Mucosa of rectum (tissue), 2 donors: ENCODE measurements around the gene MYH9.
A peak's percentile ranks its signal among the peaks of the same experiment; 100 is the strongest.

Source experiments
- H3K27ac ChIP-seq, 2 donors: one replicate each; pipeline ENCODE4 v1.7.0; 2013; ENCODE audit warnings: inconsistent platforms in 2 of 2, low read depth in 2 of 2, low read length in 2 of 2
- H3K27me3 ChIP-seq, 2 donors: one replicate each; pipeline ENCODE4 v1.7.0; 2013; ENCODE audit warnings: low read length in 2 of 2; ENCODE audit not compliant: control insufficient read depth in 2 of 2, insufficient read depth in 2 of 2
- H3K36me3 ChIP-seq, 2 donors: one replicate each; pipeline ENCODE4 v1.7.0; 2013; ENCODE audit warnings: low read length in 2 of 2; ENCODE audit not compliant: control insufficient read depth in 2 of 2, insufficient read depth in 2 of 2
- H3K4me1 ChIP-seq, 2 donors: one replicate each; pipeline ENCODE4 v1.7.0; 2013; ENCODE audit warnings: low read length in 2 of 2, mild to moderate bottlenecking in 1 of 2; ENCODE audit not compliant: control insufficient read depth in 2 of 2, insufficient read depth in 2 of 2
- H3K4me3 ChIP-seq, 2 donors: one replicate each; pipeline ENCODE4 v1.7.0; 2013; ENCODE audit warnings: low read length in 2 of 2
- H3K9ac ChIP-seq, 2 donors: one replicate each; pipeline ENCODE4 v1.7.0; 2013; ENCODE audit warnings: low read length in 2 of 2, low read depth in 1 of 2, mild to moderate bottlenecking in 1 of 2
- H3K9me3 ChIP-seq, 2 donors: one replicate each; pipeline ENCODE4 v1.7.0; 2013; ENCODE audit warnings: low read length in 2 of 2; ENCODE audit not compliant: control insufficient read depth in 2 of 2
- donor health status: healthy.
- donor health status: Normal muscosa, but diverticular disease.

Gene MYH9

GRCh38 chr22:36340621-36341020, 47.1 kb downstream of the MYH9 start:
- H3K36me3 ChIP-seq: peaks cover 76 to 90% of the 10 kb centered on the region in 2 donors
- H3K9me3 ChIP-seq: no peaks in the 10 kb centered on the region
- no peak overlapping the region for H3K9ac ChIP-seq
- H3K27ac ChIP-seq: peak overlapping the region in 1 of 2 donors; percentile 49
- no peak overlapping the region for H3K4me3 ChIP-seq
- peaks cover 30 to 42% of the 10 kb centered on the region in 2 donors for H3K4me1 ChIP-seq
- H3K27me3 ChIP-seq: no peaks in the 10 kb centered on the region

DNA sequence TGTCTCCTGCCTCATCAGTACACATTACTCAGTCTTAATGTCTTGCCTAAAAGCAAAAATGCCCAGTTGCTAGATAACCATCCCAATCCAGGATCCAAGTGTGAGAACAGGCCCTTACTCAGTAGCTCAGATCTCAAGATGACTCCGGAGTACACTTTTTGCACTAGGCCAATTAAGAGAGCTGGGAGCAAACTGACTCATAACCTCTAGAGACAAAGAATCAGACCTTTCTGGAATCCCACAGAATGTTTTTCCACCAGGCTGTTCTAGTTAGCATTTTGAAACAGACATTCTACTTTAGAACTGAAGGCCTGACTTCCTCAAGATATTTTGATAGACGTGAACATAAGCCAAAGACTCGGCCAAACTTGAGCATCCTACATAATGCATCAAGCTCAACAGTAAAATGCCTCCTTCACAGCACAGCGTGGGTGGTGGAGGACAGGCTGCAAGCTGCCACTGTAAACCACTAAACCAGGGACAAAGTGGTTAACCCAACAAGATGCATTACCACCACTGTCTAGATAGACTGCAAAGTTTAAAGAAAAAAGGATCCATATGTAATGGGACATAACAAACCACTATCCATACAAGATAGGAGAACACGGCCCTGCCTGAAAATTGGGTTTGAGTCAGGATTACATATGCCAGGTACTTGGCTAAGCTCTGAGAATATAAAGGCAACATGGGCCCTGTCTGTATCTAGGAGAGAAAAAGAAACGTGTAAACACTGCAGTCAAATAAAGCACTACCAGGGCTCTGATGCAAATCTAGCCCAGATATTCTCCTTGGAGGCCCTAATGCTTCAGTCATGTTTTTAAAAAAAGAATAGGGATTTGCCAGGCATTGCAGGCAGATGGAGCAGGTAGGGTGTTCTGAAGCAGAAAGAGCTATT, 48.3 kb downstream of the MYH9 start:
- Histone ChIP-seq H3K4me1 (peaks cover 33 to 47% of the 10 kb centered on the region in 2 donors), H3K4me3 (no peak overlapping the region), H3K27ac (peak overlapping the region in 1 of 2 donors; percentile 49), H3K9ac (no peak overlapping the region), H3K9me3 (no peaks in the 10 kb centered on the region), H3K27me3 (no peaks in the 10 kb centered on the region), H3K36me3 (peaks cover 81 to 94% of the 10 kb centered on the region in 2 donors)

- Histone ChIP-seq H3K36me3 (peaks cover 82 to 92% of the 10 kb centered on the region in 2 donors), H3K9ac (no peak overlapping the region), H3K27me3 (no peaks in the 10 kb centered on the region), H3K27ac (peak overlapping the region; percentile 28 to 95), H3K4me1 (peaks cover 42 to 51% of the 10 kb centered on the region in 2 donors), H3K4me3 (no peak overlapping the region), H3K9me3 (no peaks in the 10 kb centered on the region)
These were observed 50.2 kb downstream of the MYH9 start for GRCh38 chr22:36337365-36338130.

GRCh38 chr22:36336246-36337182, 51.3 kb downstream of the MYH9 start:
- H3K36me3 ChIP-seq: peaks cover 80 to 89% of the 10 kb centered on the region in 2 donors
- H3K4me1 ChIP-seq: peaks cover 52 to 62% of the 10 kb centered on the region in 2 donors

GRCh38 chr22:36335621-36336020, 52.1 kb downstream of the MYH9 start:
- peak overlapping the region in 1 of 2 donors; percentile 14 for H3K9ac ChIP-seq
- no peaks in the 10 kb centered on the region for H3K9me3 ChIP-seq
- no peaks in the 10 kb centered on the region for H3K27me3 ChIP-seq
- H3K4me1 ChIP-seq: peaks cover 60 to 70% of the 10 kb centered on the region in 2 donors
- peak overlapping the region; percentile 90 to 95 for H3K27ac ChIP-seq
- peaks cover 71 to 87% of the 10 kb centered on the region in 2 donors for H3K36me3 ChIP-seq
- H3K4me3 ChIP-seq: no peak overlapping the region

More at GRCh38 chr22:36336246-36337182, 51.3 kb downstream of the MYH9 start:
- H3K4me3 ChIP-seq: no peak overlapping the region
- H3K27me3 ChIP-seq: no peaks in the 10 kb centered on the region
- H3K9me3 ChIP-seq: no peaks in the 10 kb centered on the region
- peak overlapping the region; percentile 28 to 95 for H3K27ac ChIP-seq
- H3K9ac ChIP-seq: no peak overlapping the region

DNA sequence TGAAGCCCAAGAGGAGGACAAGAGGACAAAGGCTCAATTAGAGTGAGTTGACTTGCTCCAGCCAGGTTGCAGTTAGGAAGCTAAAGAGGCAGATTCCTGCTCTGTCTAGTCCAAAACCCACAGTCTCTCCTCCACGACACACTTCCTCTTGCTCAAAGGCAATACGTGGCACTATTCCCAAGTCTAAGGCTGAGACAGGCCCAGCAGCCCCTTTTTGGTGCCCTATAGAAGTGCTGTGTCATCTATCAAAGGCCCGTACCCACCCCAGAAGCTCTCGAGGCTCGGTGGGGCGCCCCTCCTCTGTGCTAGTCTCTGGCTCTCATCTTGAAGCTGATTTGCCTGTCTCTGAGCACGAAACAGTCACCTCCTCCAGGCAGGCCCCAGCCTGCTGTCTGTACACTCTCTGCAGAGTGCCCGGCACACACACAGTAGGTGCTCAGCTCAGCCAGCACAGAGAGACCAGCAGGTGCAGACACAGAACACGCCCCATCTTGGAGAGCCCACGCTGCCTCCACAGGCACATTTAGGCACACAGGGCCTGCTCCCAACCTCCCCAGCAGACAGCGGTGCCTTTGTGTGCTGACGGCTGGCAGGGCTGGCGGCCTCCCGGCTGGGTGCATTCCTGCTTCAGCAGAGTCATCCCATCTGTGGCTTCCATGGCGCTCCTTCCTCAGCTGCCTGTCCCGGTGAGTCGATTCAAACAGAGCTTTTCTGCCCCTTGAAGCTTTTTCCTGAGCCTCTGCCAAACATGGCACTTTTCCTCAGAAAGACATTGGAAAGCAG, 52.8 kb downstream of the MYH9 start:
- peak overlapping the region; percentile 90 to 95 for H3K27ac ChIP-seq
- peaks cover 67 to 77% of the 10 kb centered on the region in 2 donors for H3K4me1 ChIP-seq
- H3K4me3 ChIP-seq: no peak overlapping the region
- peak overlapping the region in 1 of 2 donors; percentile 14 for H3K9ac ChIP-seq
- H3K27me3 ChIP-seq: no peaks in the 10 kb centered on the region
- H3K9me3 ChIP-seq: no peaks in the 10 kb centered on the region
- H3K36me3 ChIP-seq: peaks cover 72 to 89% of the 10 kb centered on the region in 2 donors

DNA sequence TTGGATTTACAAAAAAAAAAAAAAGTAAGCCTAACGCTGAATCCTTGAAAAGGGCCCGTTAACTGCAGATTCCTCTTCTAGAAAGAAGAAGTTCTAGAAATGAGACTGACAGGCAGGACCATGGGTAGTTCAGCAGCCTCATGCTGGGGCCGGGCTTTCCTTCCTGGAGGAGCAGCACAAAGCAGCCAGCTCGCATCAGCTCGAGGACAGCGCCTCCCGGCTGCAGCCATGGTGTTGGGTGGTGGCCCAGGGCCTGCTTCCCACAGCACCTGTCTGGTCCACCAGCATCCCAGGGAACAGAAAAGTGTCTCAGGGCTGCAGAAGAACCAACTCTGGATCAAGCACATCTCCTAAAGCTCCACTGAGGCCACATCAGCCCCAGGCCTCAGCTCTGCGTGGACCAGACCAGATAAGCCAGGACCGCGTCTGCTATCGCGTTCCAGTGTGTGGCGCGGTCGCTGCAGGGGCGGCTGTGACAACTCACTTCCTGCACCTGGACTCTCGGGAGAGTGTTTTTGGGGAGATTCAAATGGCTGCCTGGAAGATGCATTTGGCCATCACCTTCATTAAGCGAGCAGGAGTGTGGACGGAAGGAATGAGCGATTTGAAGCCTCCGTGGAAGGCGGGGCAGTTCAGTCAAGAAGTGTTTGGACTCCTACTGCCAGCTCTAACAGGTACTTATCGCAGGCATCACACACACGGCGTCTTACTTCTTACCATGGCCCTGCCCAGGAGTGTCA, 53.5 kb downstream of the MYH9 start:
- H3K36me3 ChIP-seq: peaks cover 71 to 87% of the 10 kb centered on the region in 2 donors
- peak overlapping the region; percentile 90 to 95 for H3K27ac ChIP-seq
- H3K4me1 ChIP-seq: peaks cover 74 to 84% of the 10 kb centered on the region in 2 donors
- H3K9ac ChIP-seq: peak overlapping the region in 1 of 2 donors; percentile 31
- no peaks in the 10 kb centered on the region for H3K27me3 ChIP-seq
- no peak overlapping the region for H3K4me3 ChIP-seq
- no peaks in the 10 kb centered on the region for H3K9me3 ChIP-seq

- Histone ChIP-seq H3K4me3 (no peak overlapping the region), H3K9me3 (no peaks in the 10 kb centered on the region), H3K27ac (peak overlapping the region; percentile 90 to 95), H3K4me1 (peaks cover 80 to 85% of the 10 kb centered on the region in 2 donors), H3K9ac (peak overlapping the region in 1 of 2 donors; percentile 31), H3K36me3 (peaks cover 67 to 83% of the 10 kb centered on the region in 2 donors), H3K27me3 (no peaks in the 10 kb centered on the region)
These were observed 54.1 kb downstream of the MYH9 start for GRCh38 chr22:36333644-36334043.
